IMR-90 (cell line): ENCODE results near the gene PCBP1. TPM values are rescaled to one million over a fixed set of nuclear protein-coding genes. Genes with fewer than 3 reads are reported as not detected.

ENCODE experiments used
- ATAC-seq: fragments of 200-7000 bp; cut with Tn5 transposase; 2 replicates; pipeline ENCODE4 v1.9.1; 2020; ENCODE audit warnings: low read depth, mild to moderate bottlenecking, moderate library complexity
- BruUV-seq: library from RNA; stranded (reverse); fragments of 400-500 nt; replicated peaks from 2 replicates; lab custom pipeline; 2021; lab: Mats Ljungman, UMichigan
- CTCF ChIA-PET: fragments of 300-600 bp; formaldehyde crosslinking; extraction: SDS; loops from one replicate; lab custom pipeline; 2021; ENCODE audit warnings: antibody characterized with exemption; lab: Yijun Ruan, JAX
- POLR2A ChIA-PET: fragments of 300-600 bp; sonication (Branson Sonifier 250); formaldehyde crosslinking; loops from one replicate; lab custom pipeline; 2022; ENCODE audit warnings: antibody characterized with exemption; ENCODE audit not compliant: unreplicated experiment; lab: Charles Lee
- DNase-seq: peaks from one replicate; pipeline ENCODE4 v3.0.0; 2013
- H2AFZ ChIP-seq: replicated peaks from 2 replicates; pipeline ENCODE3; 2013; ENCODE audit warnings: low read length, mild to moderate bottlenecking; ENCODE audit not compliant: poor library complexity
- H2AK5ac ChIP-seq: 2 replicates; pipeline ENCODE4 v1.6.1; 2013; ENCODE audit warnings: low read depth, low read length, inconsistent platforms
- H2AK9ac ChIP-seq: replicated peaks from 2 replicates; pipeline ENCODE3; 2013; ENCODE audit warnings: mild to moderate bottlenecking, low read depth, low read length, moderate library complexity; ENCODE audit not compliant: poor library complexity
- H2BK120ac ChIP-seq: 2 replicates; pipeline ENCODE4 v1.6.1; 2013; ENCODE audit warnings: low read depth, low read length, inconsistent platforms
- H2BK15ac ChIP-seq: 3 replicates; pipeline ENCODE4 v1.6.1; 2013; ENCODE audit warnings: low read depth, low read length, inconsistent platforms
- H2BK20ac ChIP-seq: 2 replicates; pipeline ENCODE4 v1.6.1; 2013; ENCODE audit warnings: low read depth, mild to moderate bottlenecking, inconsistent platforms, low read length, moderate library complexity
- H2BK5ac ChIP-seq: 2 replicates; pipeline ENCODE4 v1.6.1; 2013; ENCODE audit warnings: mild to moderate bottlenecking, low read depth, low read length, inconsistent platforms; ENCODE audit not compliant: poor library complexity, severe bottlenecking
- H3K14ac ChIP-seq: replicated peaks from 2 replicates; pipeline ENCODE4 v1.6.1; 2013; ENCODE audit warnings: low read depth, low read length, inconsistent platforms
- H3K18ac ChIP-seq: 2 replicates; pipeline ENCODE4 v1.6.1; 2013; ENCODE audit warnings: low read depth, low read length, control low read depth
- H3K23ac ChIP-seq: 2 replicates; pipeline ENCODE4 v1.6.1; 2013; ENCODE audit warnings: low read depth, low read length, inconsistent platforms
- H3K27ac ChIP-seq: 2 replicates; pipeline ENCODE4 v1.5.1; 2013; ENCODE audit warnings: mild to moderate bottlenecking, control low read depth, low read length; ENCODE audit not compliant: insufficient read depth
- H3K27me3 ChIP-seq: 2 replicates; pipeline ENCODE4 v1.6.1; 2013; ENCODE audit warnings: low read length; ENCODE audit not compliant: control insufficient read depth, insufficient read depth
- H3K36me3 ChIP-seq: 2 replicates; pipeline ENCODE4 v1.6.1; 2013; ENCODE audit warnings: low read length, mixed read lengths; ENCODE audit not compliant: control insufficient read depth, insufficient read depth
- H3K4ac ChIP-seq: 2 replicates; pipeline ENCODE4 v1.6.1; 2013; ENCODE audit warnings: low read depth, low read length, inconsistent platforms
- H3K4me1 ChIP-seq: 2 replicates; pipeline ENCODE4 v1.6.1; 2013; ENCODE audit warnings: low read length, mixed read lengths; ENCODE audit not compliant: control insufficient read depth, insufficient read depth
- H3K4me2 ChIP-seq: 2 replicates; pipeline ENCODE4 v1.6.1; 2013; ENCODE audit warnings: low read depth, mild to moderate bottlenecking, control low read depth, low read length, moderate library complexity
- H3K4me3 ChIP-seq: 2 replicates; pipeline ENCODE4 v1.5.1; 2013; ENCODE audit warnings: low read depth, mild to moderate bottlenecking, control low read depth, low read length, moderate library complexity; ENCODE audit not compliant: insufficient read depth
- H3K56ac ChIP-seq: 2 replicates; pipeline ENCODE4 v1.6.1; 2013; ENCODE audit warnings: low read length, inconsistent platforms; ENCODE audit not compliant: insufficient read depth; ENCODE audit errors: extremely low read depth
- H3K79me1 ChIP-seq, 2 experiments: 2 replicates each; pipeline ENCODE4 v1.6.1; 2013; ENCODE audit warnings: low read length in 2 of 2, inconsistent platforms in 1 of 2, low read depth in 1 of 2
- H3K9ac ChIP-seq: 2 replicates; pipeline ENCODE4 v1.6.1; 2013; ENCODE audit warnings: low read depth, low read length, control low read depth
- H3K9me1 ChIP-seq: 2 replicates; pipeline ENCODE4 v1.6.1; 2013; ENCODE audit warnings: low read length, inconsistent platforms; ENCODE audit not compliant: insufficient read depth
- H3K9me3 ChIP-seq: 2 replicates; pipeline ENCODE4 v1.6.1; 2013; ENCODE audit warnings: low read length; ENCODE audit not compliant: control insufficient read depth, insufficient read depth
- H4K20me1 ChIP-seq: 2 replicates; pipeline ENCODE4 v1.6.1; 2013; ENCODE audit warnings: low read length, inconsistent platforms; ENCODE audit not compliant: insufficient read depth
- H4K5ac ChIP-seq: 2 replicates; pipeline ENCODE4 v1.6.1; 2013; ENCODE audit warnings: mild to moderate bottlenecking, low read depth, low read length, control low read depth
- H4K8ac ChIP-seq, 2 experiments: 2 replicates each; pipeline ENCODE4 v1.6.1; 2013; ENCODE audit warnings: low read depth in 2 of 2, low read length in 2 of 2, control low read depth in 1 of 2, inconsistent platforms in 1 of 2
- H4K91ac ChIP-seq: 2 replicates; pipeline ENCODE4 v1.6.1; 2013; ENCODE audit warnings: low read depth, low read length, inconsistent platforms; ENCODE audit not compliant: insufficient read depth
- CEBPB ChIP-seq: IDR thresholded peaks from 2 replicates; pipeline ENCODE4 v1.6.1; 2012; ENCODE audit warnings: low read depth, low read length, improper control_type of control experiment
- CHD1 ChIP-seq: IDR thresholded peaks from 2 replicates; pipeline ENCODE4 v1.6.1; 2012; ENCODE audit warnings: low read depth, low read length, improper control_type of control experiment
- CTCF ChIP-seq: conservative IDR thresholded peaks from 2 replicates; pipeline ENCODE4 v1.5.1; 2012; ENCODE audit warnings: mild to moderate bottlenecking, low read depth, low read length, improper control_type of control experiment
- FOS ChIP-seq: fragments of 150-350 bp; IDR thresholded peaks from 2 replicates; pipeline ENCODE4 v1.6.1; 2016; ENCODE audit warnings: low read depth, low read length
- MAFK ChIP-seq: IDR thresholded peaks from 2 replicates; pipeline ENCODE4 v1.6.1; 2012; ENCODE audit warnings: low read depth, low read length, improper control_type of control experiment
- MAZ ChIP-seq: IDR thresholded peaks from 2 replicates; pipeline ENCODE4 v1.6.1; 2012; ENCODE audit warnings: low read depth, mild to moderate bottlenecking, low read length, improper control_type of control experiment, moderate library complexity, borderline replicate concordance
- MXI1 ChIP-seq: IDR thresholded peaks from 2 replicates; pipeline ENCODE4 v1.6.1; 2012; ENCODE audit warnings: low read depth, mild to moderate bottlenecking, low read length, moderate library complexity, borderline replicate concordance
- NFE2L2 ChIP-seq: fragments of 150-350 bp; IDR thresholded peaks from 2 replicates; pipeline ENCODE4 v1.6.1; 2016; ENCODE audit warnings: low read depth, mild to moderate bottlenecking, low read length
- POLR2A ChIP-seq: IDR thresholded peaks from 2 replicates; pipeline ENCODE4 v1.6.1; 2012; ENCODE audit warnings: mild to moderate bottlenecking, low read depth, low read length
- RAD21 ChIP-seq: IDR thresholded peaks from 2 replicates; pipeline ENCODE4 v1.6.1; 2012; ENCODE audit warnings: low read length, improper control_type of control experiment
- RCOR1 ChIP-seq: IDR thresholded peaks from 2 replicates; pipeline ENCODE4 v1.6.1; 2012; ENCODE audit warnings: mild to moderate bottlenecking, low read length, improper control_type of control experiment; ENCODE audit not compliant: insufficient replicate concordance
- RFX5 ChIP-seq: IDR thresholded peaks from 2 replicates; pipeline ENCODE4 v1.8.0; 2012; ENCODE audit warnings: low read depth, mild to moderate bottlenecking, low read length, moderate library complexity
- SMC3 ChIP-seq: fragments of 150-350 bp; IDR thresholded peaks from 2 replicates; pipeline ENCODE4 v1.6.1; 2016; ENCODE audit warnings: low read depth, mild to moderate bottlenecking, antibody characterized with exemption, low read length, moderate library complexity
- USF2 ChIP-seq: fragments of 150-350 bp; IDR thresholded peaks from 2 replicates; pipeline ENCODE4 v1.6.1; 2017; ENCODE audit warnings: mild to moderate bottlenecking, antibody characterized with exemption, low read length, low read depth
- WGBS, 2 experiments: methylation state at CpG; one replicate each; pipeline versions ENCODE4 v1.1.5 to v1.1.7; 2013; ENCODE audit warnings: missing lambda C conversion rate in 2 of 2; ENCODE audit not compliant: insufficient read length in 1 of 2; ENCODE audit errors: extremely low coverage in 2 of 2; 5-methylcytosine and 5-hydroxymethylcytosine counted together
- dilution Hi-C: fragments of 300-500 bp; cut with HindIII; formaldehyde crosslinking; loops from one replicate; pipeline ENCODE4 v1.14.3; 2018; ENCODE audit warnings: low sequenced_read_pairs; ENCODE audit not compliant: unreplicated experiment
- in situ Hi-C: fragments of 300-500 bp; cut with MboI; formaldehyde crosslinking; loops from 3 replicates; pipeline ENCODE4 v1.14.3; 2019; ENCODE audit warnings: low sequenced_read_pairs, inconsistent platforms, mixed read lengths
- intact Hi-C: fragments of 100-400 bp; cut with micrococcal nuclease; formaldehyde crosslinking; loops from 2 replicates; pipeline ENCODE4 v1.10.0; 2022
- polyA plus RNA-seq, 3 experiments: library from polyadenylated mRNA; depleted of rRNA; stranded (reverse); fragments of >200 nt; gene quantifications; 2 replicates each; pipeline ENCODE4 v1.2.3, GENCODE V29; 2012; ENCODE audit warnings: low replicate concordance in 1 of 3
- total RNA-seq: library from RNA; depleted of rRNA; stranded (reverse); fragments of >200 nt; gene quantifications from 2 replicates; pipeline ENCODE4 v1.2.3, GENCODE V29; 2012

PCBP1 gene
- total and polyA plus RNA-seq, 2 of the 4 experiments (the other 2 are of a cell fraction), result 33.7 to 166 TPM

GRCh38 chr2:70115646-70116442 lies 28.6 kb downstream of the PCBP1 start (continued):
- TF ChIP-seq NFE2L2 (no peak), RFX5 (no peak), CEBPB (no peak), POLR2A (no peak)

- H3K4me2 ChIP-seq, result no peak overlapping the region
- POLR2A ChIA-PET, result no interaction called here
- in situ Hi-C loops (no loop called here), intact Hi-C loops (no loop called here), dilution Hi-C loops (no loop called here)
- no peak overlapping the region for H3K9ac ChIP-seq
- no peak overlapping the region for H3K23ac ChIP-seq
- no peak for TF ChIP-seq RFX5
- no peak for TF ChIP-seq FOS
- TF ChIP-seq NFE2L2, result no peak
- TF ChIP-seq CHD1, result no peak
- TF ChIP-seq MAFK, result no peak
- TF ChIP-seq RAD21, result no peak
- TF ChIP-seq MAZ, result no peak
- TF ChIP-seq RCOR1, result no peak
- TF ChIP-seq MXI1, result no peak
- no peak for TF ChIP-seq POLR2A
- TF ChIP-seq USF2, result no peak
- TF ChIP-seq SMC3, result no peak
- no peak for TF ChIP-seq CTCF
- no peak for TF ChIP-seq CEBPB
- H4K20me1 ChIP-seq, result no peaks in the 10 kb centered on the region
- no peaks in the 10 kb centered on the region for H3K27me3 ChIP-seq
- H2BK20ac ChIP-seq, result no peak overlapping the region
- no peak overlapping the region for H2AK5ac ChIP-seq
- no peak overlapping the region for H3K14ac ChIP-seq
- no peak overlapping the region for H3K4ac ChIP-seq
- ATAC-seq (no peak), DNase-seq (no peak)
- no peak overlapping the region for H4K8ac ChIP-seq
- WGBS, 2 experiments, result 88% methylated on average over 1 of the region's 2 CpGs; no CpG with 5 or more reads in 1 of the 2 experiments
- no peak overlapping the region for H3K4me3 ChIP-seq
- no peak overlapping the region for H2AFZ ChIP-seq
- no peak overlapping the region for H2BK15ac ChIP-seq
- H3K9me1 ChIP-seq, result peaks cover 7% of the 10 kb centered on the region
- H2BK5ac ChIP-seq, result no peak overlapping the region
- H3K79me1 ChIP-seq, result no peaks in the 10 kb centered on the region
- H3K36me3 ChIP-seq, result no peaks in the 10 kb centered on the region
- no peak overlapping the region for H4K5ac ChIP-seq
- H3K4me1 ChIP-seq, result peaks cover 12% of the 10 kb centered on the region
- H2BK120ac ChIP-seq, result no peak overlapping the region
- no peak overlapping the region for H3K27ac ChIP-seq
- H2AK9ac ChIP-seq, result no peak overlapping the region
- no peak overlapping the region for H4K91ac ChIP-seq
- BruUV-seq, result no TSS peak
- CTCF ChIA-PET, result no interaction called here
- H3K56ac ChIP-seq, result no peak overlapping the region
- no peak overlapping the region for H3K18ac ChIP-seq
- no peaks in the 10 kb centered on the region for H3K9me3 ChIP-seq
Observed at GRCh38 chr2:70116936-70117552, 29.8 kb downstream of the PCBP1 start.
